Measurements from ENCODE around the gene LILRB2.
A peak's percentile ranks its signal among the peaks of the same experiment; 100 is the strongest.

The LILRB2 gene

DNA sequence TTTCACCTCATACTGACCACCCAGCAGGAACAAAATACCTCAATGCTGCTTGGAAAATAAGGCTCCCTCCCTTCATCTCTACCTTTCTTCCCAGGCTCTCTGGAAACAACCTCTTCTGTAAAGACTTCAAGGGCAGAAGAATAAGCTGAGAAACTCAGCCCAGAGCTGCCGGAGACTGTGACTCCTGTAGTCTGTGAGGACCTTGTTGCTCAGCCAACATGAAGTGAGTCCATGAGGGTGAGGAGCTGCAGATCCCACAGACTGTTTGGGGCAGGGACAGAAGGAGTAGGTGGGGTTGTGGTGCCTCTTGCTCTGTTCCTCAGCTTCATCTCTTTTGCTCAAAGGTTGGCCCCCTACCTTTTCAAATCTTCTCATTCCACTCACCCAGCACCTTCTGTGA is 24.2 kb upstream of the LILRB2 start:
- no peak for DNase-seq (ENCODE audit: low read depth, low spot score)
- POLR2A ChIA-PET: no interaction called here
- TF ChIP-seq, protein P1, sequence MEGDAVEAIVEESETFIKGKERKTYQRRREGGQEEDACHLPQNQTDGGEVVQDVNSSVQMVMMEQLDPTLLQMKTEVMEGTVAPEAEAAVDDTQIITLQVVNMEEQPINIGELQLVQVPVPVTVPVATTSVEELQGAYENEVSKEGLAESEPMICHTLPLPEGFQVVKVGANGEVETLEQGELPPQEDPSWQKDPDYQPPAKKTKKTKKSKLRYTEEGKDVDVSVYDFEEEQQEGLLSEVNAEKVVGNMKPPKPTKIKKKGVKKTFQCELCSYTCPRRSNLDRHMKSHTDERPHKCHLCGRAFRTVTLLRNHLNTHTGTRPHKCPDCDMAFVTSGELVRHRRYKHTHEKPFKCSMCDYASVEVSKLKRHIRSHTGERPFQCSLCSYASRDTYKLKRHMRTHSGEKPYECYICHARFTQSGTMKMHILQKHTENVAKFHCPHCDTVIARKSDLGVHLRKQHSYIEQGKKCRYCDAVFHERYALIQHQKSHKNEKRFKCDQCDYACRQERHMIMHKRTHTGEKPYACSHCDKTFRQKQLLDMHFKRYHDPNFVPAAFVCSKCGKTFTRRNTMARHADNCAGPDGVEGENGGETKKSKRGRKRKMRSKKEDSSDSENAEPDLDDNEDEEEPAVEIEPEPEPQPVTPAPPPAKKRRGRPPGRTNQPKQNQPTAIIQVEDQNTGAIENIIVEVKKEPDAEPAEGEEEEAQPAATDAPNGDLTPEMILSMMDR (IDR thresholded peaks at IDR 0.05; ENCODE audit: insufficient read depth, low read length, missing control alignments): no peak
- CTCF ChIA-PET: interaction anchor here (1.1 kb wide), 1 partner anchor 20 kb away, joined by 4 read pairs; no protein-coding TSS in a partner anchor
- no peak overlapping the region for H3K4me3 ChIP-seq (ENCODE audit: low read depth, low read length)

DNA sequence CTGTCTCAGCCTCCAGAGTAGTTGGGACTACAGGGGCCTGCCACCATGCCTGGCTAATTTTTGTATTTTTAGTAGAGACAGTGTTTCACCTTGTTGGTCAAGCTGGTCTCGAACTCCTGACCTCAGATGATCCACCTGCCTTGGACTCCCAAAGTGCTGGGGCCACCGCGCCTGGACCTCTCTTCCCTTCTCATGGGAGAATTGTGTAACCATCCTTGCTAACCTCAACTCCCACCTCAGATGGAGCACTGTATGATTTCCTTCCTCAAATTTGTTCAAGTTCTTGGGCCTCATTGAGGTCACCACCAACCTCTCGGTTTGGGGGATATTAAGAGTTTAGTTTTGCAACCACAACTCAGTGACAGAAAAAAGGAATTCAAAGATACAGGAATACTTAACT is 21.3 kb upstream of the LILRB2 start:
- ChIA-PET POLR2A (no interaction called here), CTCF (no interaction called here)
- no peak overlapping the region for H3K4me3 ChIP-seq (ENCODE audit: low read depth, low read length)
- TF ChIP-seq, protein P1 (IDR thresholded peaks at IDR 0.05; ENCODE audit: insufficient read depth, low read length, missing control alignments): no peak
- DNase-seq (ENCODE audit: low read depth, low spot score): no peak

DNA sequence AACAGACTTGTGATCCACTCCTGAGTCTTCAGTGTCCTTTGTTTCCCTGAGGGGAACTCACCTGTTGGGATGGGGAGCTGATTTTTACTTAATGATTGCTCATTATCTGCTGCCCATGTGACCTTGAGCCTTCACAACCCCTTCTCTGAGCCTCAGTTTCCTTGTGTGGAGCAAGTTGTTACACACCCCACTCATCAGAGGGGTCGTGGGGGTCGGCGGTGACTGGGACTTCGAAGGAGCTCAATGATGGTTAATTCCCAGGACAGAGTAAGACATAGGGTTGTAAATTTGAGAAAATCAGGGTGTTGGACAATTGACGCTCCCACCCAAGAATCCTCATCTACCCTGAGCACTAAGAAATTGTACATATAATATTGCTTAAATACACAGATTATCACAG is 18.6 kb upstream of the LILRB2 start:
- POLR2A ChIA-PET: no interaction called here
- CTCF ChIA-PET: no interaction called here
- TF ChIP-seq, protein P1 (IDR thresholded peaks at IDR 0.05; ENCODE audit: insufficient read depth, low read length, missing control alignments): no peak
- H3K4me3 ChIP-seq (ENCODE audit: low read depth, low read length): no peak overlapping the region
- no peak for DNase-seq (ENCODE audit: low read depth, low spot score)

DNA sequence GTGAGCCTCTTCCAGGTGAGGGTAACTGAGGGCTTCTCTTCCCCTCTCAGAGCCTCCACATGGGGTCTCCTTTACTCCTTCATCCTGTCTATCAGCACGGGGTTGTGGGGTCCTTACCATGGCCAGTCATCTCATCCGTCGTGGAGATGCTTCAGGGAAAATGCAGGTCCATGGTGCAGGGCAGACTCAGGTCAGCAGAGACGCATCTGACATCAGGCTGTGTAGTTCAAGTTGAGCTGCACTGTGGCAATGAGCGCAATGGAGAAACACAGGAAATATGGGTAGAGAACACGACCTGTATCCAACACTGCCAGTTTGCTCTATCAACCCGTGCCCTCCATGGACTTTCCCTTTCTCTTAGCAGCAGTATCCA is 18.2 kb upstream of the LILRB2 start:
- POLR2A ChIA-PET: no interaction called here

DNA sequence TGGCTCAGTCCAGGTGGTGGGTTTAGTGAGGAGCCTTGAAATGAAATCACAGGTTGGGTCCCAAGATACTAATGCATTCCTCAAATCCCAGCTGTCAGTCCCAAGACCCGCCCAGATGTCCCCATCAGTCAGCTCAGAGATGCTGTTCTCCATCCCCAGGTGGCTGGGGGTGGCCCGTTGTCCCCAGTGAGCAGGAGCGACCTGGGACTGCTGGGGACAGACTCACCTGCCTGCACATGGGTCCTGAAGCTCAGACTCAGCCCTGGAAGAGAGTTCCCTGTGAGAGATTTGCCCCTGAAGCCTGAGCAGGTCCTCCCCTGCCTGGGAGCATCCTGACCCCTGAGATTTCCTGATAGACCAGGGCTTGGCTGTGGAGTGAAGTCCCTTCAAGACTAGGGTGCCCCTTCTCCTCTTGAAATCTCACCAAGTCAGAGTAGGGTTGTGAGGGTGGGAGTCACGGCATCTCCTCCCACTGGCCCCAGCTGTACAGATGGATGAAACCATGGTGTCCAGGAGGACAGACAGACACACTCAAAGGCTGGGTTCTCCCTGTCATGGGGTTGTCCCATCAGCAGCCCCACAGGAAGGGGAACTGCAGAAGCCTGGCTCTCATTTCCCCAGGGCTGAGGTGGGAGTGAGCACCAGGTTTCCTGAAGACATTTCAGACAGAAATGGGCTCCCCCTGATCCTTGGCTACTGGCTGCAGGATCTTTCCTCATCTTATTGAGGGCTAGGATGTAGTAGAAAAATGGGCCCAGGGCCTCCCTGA is 17.6 kb upstream of the LILRB2 start:
- CTCF ChIA-PET: no interaction called here
- POLR2A ChIA-PET: no interaction called here
- DNase-seq (ENCODE audit: low read depth, low spot score): no peak
- no peak overlapping the region for H3K4me3 ChIP-seq (ENCODE audit: low read depth, low read length)
- TF ChIP-seq, protein P1 (IDR thresholded peaks at IDR 0.05; ENCODE audit: insufficient read depth, low read length, missing control alignments): no peak

More for the DNA sequence above, 18.2 kb upstream of the LILRB2 start:
- no peak for DNase-seq (ENCODE audit: low read depth, low spot score)
- H3K4me3 ChIP-seq (ENCODE audit: low read depth, low read length): no peak overlapping the region
- TF ChIP-seq, protein P1 (IDR thresholded peaks at IDR 0.05; ENCODE audit: insufficient read depth, low read length, missing control alignments): no peak
- CTCF ChIA-PET: no interaction called here

DNA sequence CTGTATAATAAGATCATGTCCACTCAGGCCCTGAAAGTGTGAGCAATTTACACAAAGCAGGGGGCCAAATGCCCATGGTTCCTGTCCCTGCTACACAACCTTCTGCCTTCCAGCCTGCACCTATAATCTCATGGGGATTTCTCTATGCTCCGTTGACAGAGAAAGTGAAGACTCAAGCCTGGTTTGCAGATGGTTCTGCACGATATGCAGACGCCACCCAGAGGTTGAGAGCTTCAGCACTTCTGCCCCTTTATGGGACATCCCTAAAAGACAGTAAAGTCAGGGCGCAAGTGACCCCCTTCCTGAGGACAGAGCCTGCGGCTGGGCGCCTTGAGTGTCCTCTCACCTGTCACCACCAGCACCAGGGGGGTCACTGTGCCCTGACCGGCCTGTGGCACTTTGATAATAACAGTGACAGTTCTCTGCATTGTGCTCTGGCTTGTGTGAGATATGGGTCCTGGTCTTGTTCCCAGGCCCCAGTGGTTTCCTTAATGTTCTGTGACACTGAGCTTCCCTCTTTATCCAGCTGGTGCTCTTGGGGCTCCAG is 16.9 kb upstream of the LILRB2 start:
- CTCF ChIA-PET: no interaction called here
- H3K4me3 ChIP-seq (ENCODE audit: low read depth, low read length): no peak overlapping the region
- TF ChIP-seq, protein P1 (IDR thresholded peaks at IDR 0.05; ENCODE audit: insufficient read depth, low read length, missing control alignments): peak; percentile 9
- DNase-seq (ENCODE audit: low read depth, low spot score): no peak
- POLR2A ChIA-PET: no interaction called here

All from AG04449 (cell line).